A673 (cell line): ENCODE measurements around the gene ALG6.
A peak's percentile ranks its signal among the peaks of the same experiment; 100 is the strongest.

ENCODE experiments used
- EZH2 ChIP-seq: fragments of 200-600 bp; sonication (generic); IDR thresholded peaks from 2 replicates; pipeline ENCODE4 v1.6.1; 2017; ENCODE audit warnings: borderline replicate concordance, low read depth, mild to moderate bottlenecking, mixed read lengths, antibody characterized with exemption, low read length; ENCODE audit not compliant: poor library complexity, severe bottlenecking
- TF ChIP-seq, protein P1 (sequence below): fragments of 300-800, 200-600 bp; sonication (generic); conservative IDR thresholded peaks from 2 replicates; pipeline ENCODE4 v1.5.1; 2017; ENCODE audit warnings: low read depth, mild to moderate bottlenecking, antibody characterized with exemption, low read length, moderate library complexity, mixed read lengths

DNA sequence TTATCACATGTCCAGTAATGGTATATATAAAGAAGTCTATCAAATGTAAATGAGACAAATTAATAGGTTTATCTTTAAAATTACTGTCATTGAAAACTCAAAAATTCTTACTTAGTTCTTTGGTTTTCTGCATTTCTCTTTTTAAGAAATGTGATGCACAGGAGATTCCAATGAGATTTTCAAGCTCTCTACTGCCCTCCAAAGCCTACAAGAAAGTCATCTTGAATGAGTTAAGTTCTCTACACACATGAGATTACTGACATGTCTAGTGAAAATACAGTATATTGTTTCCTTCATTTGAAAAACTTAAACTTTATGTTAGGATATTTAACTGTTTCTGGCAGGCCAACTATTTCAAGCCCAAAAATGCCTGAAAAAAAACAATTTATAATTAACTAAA is 86.8 kb downstream of the ALG6 start:
- TF ChIP-seq, protein P1, sequence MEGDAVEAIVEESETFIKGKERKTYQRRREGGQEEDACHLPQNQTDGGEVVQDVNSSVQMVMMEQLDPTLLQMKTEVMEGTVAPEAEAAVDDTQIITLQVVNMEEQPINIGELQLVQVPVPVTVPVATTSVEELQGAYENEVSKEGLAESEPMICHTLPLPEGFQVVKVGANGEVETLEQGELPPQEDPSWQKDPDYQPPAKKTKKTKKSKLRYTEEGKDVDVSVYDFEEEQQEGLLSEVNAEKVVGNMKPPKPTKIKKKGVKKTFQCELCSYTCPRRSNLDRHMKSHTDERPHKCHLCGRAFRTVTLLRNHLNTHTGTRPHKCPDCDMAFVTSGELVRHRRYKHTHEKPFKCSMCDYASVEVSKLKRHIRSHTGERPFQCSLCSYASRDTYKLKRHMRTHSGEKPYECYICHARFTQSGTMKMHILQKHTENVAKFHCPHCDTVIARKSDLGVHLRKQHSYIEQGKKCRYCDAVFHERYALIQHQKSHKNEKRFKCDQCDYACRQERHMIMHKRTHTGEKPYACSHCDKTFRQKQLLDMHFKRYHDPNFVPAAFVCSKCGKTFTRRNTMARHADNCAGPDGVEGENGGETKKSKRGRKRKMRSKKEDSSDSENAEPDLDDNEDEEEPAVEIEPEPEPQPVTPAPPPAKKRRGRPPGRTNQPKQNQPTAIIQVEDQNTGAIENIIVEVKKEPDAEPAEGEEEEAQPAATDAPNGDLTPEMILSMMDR, result peak; percentile 53
- no peak for TF ChIP-seq EZH2
